Endothelial cell (in vitro differentiated cells): ENCODE measurements around the gene SRGAP3. TPM values are rescaled to one million over a fixed set of nuclear protein-coding genes. Genes with fewer than 3 reads are reported as not detected.
"Not testable (repeated sequence)": the region's sequence is repeated elsewhere in the genome, so short reads cannot be mapped to it uniquely, and the experiment has no call there.

Experiments used
- DNase-seq: peaks from one replicate; pipeline ENCODE4 v3.0.0; 2021; ENCODE audit warnings: low spot score
- H3K27ac Mint-ChIP-seq: one replicate; pipeline ENCODE4 v1.8.0; 2021; ENCODE audit warnings: mixed read lengths, inconsistent platforms; ENCODE audit not compliant: unreplicated experiment
- H3K27me3 Mint-ChIP-seq: one replicate; pipeline ENCODE4 v1.8.0; 2021; ENCODE audit warnings: mild to moderate bottlenecking, moderate library complexity, mixed read lengths, inconsistent platforms; ENCODE audit not compliant: unreplicated experiment
- H3K36me3 Mint-ChIP-seq: one replicate; pipeline ENCODE4 v1.8.0; 2021; ENCODE audit warnings: mild to moderate bottlenecking, low read depth, mixed read lengths, inconsistent platforms; ENCODE audit not compliant: unreplicated experiment
- H3K4me1 Mint-ChIP-seq: one replicate; pipeline ENCODE4 v1.8.0; 2021; ENCODE audit warnings: mild to moderate bottlenecking, mixed read lengths, inconsistent platforms; ENCODE audit not compliant: unreplicated experiment
- H3K4me3 Mint-ChIP-seq: one replicate; pipeline ENCODE4 v1.8.0; 2021; ENCODE audit warnings: mild to moderate bottlenecking, mixed read lengths, inconsistent platforms; ENCODE audit not compliant: unreplicated experiment
- H3K9me3 Mint-ChIP-seq: one replicate; pipeline ENCODE4 v1.8.0; 2021; ENCODE audit warnings: mixed read lengths, inconsistent platforms; ENCODE audit not compliant: unreplicated experiment
- CTCF ChIP-seq: fragments of 200-600 bp; sonication (generic); IDR thresholded peaks from one replicate; pipeline ENCODE4 v1.5.0; 2021; ENCODE audit warnings: antibody characterized with exemption; ENCODE audit not compliant: unreplicated experiment
- long read RNA-seq: library from polyadenylated mRNA; unstranded; transcript quantifications from one replicate; pipeline ENCODE4 v2.0.0, GENCODE V29; 2020; ENCODE audit not compliant: unreplicated experiment
- total RNA-seq: library from RNA; stranded (reverse); fragmentation: NEBNext Ultra II Directional; extraction: Animal tissue kit (Norgen Biotek cat#: 25700); gene quantifications from one replicate; pipeline ENCODE4 v1.2.1, GENCODE V29; 2021; ENCODE audit not compliant: unreplicated experiment

Gene SRGAP3
- total RNA-seq: 12.0 TPM
- long read RNA-seq, partial matches to known transcripts: 1 of 2 reads
- long read RNA-seq, other reads (novel, unspliced or antisense): 1 of 2 reads

- no peak for TF ChIP-seq CTCF
- H3K36me3 Mint-ChIP-seq: no peaks in the 10 kb centered on the region
- H3K4me1 Mint-ChIP-seq: peaks cover 6% of the 10 kb centered on the region
- H3K9me3 Mint-ChIP-seq: no peaks in the 10 kb centered on the region
- H3K4me3 Mint-ChIP-seq: peak within 1 kb of the TSS; percentile 86
- H3K27ac Mint-ChIP-seq: no peak within 1 kb of the TSS
- DNase-seq: peak; percentile 77
- peaks cover 2% of the 10 kb centered on the region for H3K27me3 Mint-ChIP-seq
These were observed at the start of gene SRGAP3 for GRCh38 chr3:9249273-9250192. Gene SRGAP3, minus strand, starts transcription at chr3:9249646. Its CDS starts 695 bp downstream, at chr3:9248951.

- Mint-ChIP-seq H3K27me3 (peaks cover 2% of the 10 kb centered on the region), H3K4me3 (no peak overlapping the region), H3K9me3 (no peaks in the 10 kb centered on the region), H3K36me3 (no peaks in the 10 kb centered on the region), H3K27ac (no peak overlapping the region), H3K4me1 (no peaks in the 10 kb centered on the region)
- TF ChIP-seq CTCF: no peak
- DNase-seq: no peak
These were observed 48.8 kb upstream of the SRGAP3 start for GRCh38 chr3:9298236-9298635.

GRCh38 chr3:9296241-9296640 is 46.8 kb upstream of the SRGAP3 start:
- TF ChIP-seq CTCF: no peak
- H3K27me3 Mint-ChIP-seq: peaks cover 2% of the 10 kb centered on the region

GRCh38 chr3:9295007-9295406 is 45.6 kb upstream of the SRGAP3 start:
- TF ChIP-seq CTCF: no peak
- no peak overlapping the region for H3K27ac Mint-ChIP-seq
- no peak overlapping the region for H3K4me3 Mint-ChIP-seq
- no peaks in the 10 kb centered on the region for H3K9me3 Mint-ChIP-seq
- H3K36me3 Mint-ChIP-seq: no peaks in the 10 kb centered on the region
- H3K27me3 Mint-ChIP-seq: peaks cover 2% of the 10 kb centered on the region
- DNase-seq: no peak
- H3K4me1 Mint-ChIP-seq: no peaks in the 10 kb centered on the region

More at GRCh38 chr3:9296241-9296640, 46.8 kb upstream of the SRGAP3 start:
- Mint-ChIP-seq H3K27ac (no peak overlapping the region), H3K4me3 (no peak overlapping the region), H3K36me3 (no peaks in the 10 kb centered on the region), H3K4me1 (no peaks in the 10 kb centered on the region), H3K9me3 (no peaks in the 10 kb centered on the region)
- no peak for DNase-seq

GRCh38 chr3:9293953-9294352 is 44.5 kb upstream of the SRGAP3 start:
- H3K4me3 Mint-ChIP-seq, H3K4me1 Mint-ChIP-seq, DNase-seq, H3K9me3 Mint-ChIP-seq, H3K27ac Mint-ChIP-seq, H3K36me3 Mint-ChIP-seq, H3K27me3 Mint-ChIP-seq: not testable (repeated sequence)
